Erythroblast (primary cell): ENCODE results near the gene ADGRD1.

Source experiments
- GATA1 ChIP-seq: IDR thresholded peaks from 2 replicates; pipeline ENCODE4 v1.6.1; 2011; ENCODE audit warnings: low read depth, mild to moderate bottlenecking, control low read depth, low read length, moderate library complexity
- POLR2A ChIP-seq: IDR thresholded peaks from 2 replicates; pipeline ENCODE4 v1.6.1; 2011; ENCODE audit warnings: mild to moderate bottlenecking, low read length

DNA sequence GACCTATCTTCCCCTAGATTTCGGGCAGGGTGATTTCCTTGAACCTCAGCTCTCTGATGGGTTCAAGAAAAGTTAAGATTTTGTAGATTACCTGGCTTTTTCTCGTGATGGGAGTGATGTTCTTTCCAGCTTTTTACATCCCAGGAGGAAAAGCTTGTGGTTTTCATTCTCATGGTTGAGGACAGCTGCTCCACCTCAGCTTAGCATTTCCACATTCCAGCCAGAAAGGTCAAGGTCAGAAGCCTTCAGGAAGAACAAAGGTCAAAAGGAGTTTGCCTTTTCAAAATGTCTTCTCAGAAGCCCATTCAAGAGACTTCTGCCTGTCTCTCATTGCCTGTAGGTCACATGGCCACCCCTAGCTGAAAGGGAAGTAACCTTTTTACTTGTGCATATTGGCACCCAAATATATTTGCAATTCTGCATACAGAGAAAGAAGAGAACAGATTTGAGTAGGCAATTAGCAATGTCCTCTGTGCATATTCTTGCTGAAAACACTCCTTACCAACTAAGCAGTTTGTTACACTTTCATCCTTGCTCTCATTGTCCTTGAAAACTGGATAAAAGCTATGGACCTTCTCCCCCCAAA lies 6.6 kb upstream of the ADGRD1 start:
- TF ChIP-seq POLR2A (no peak), GATA1 (no peak)
